K562 (cell line): ENCODE measurements around the gene FGF14. TPM values are rescaled to one million over a fixed set of nuclear protein-coding genes. Genes with fewer than 3 reads are reported as not detected.

Source experiments
- ATAC-seq: fragments of 200-7000 bp; cut with Tn5 transposase; 3 replicates; pipeline ENCODE4 v1.9.1; 2020; ENCODE audit warnings: moderate library complexity
- BruUV-seq: library from RNA; stranded (reverse); fragments of 400-500 nt; replicated peaks from 2 replicates; lab custom pipeline; 2021; lab: Mats Ljungman, UMichigan
- CTCF ChIA-PET: fragments of 300-600 bp; formaldehyde crosslinking; extraction: SDS; loops from one replicate; lab custom pipeline; 2021; ENCODE audit warnings: low intra/inter-chr PET ratio; lab: Yijun Ruan, JAX
- POLR2A ChIA-PET: fragments of 300-600, 350-650 bp; sonication (Branson Sonifier 250); formaldehyde crosslinking; extraction: SDS; loops from one replicate; lab custom pipeline; 2021; ENCODE audit warnings: antibody characterized with exemption, inconsistent platforms; lab: Yijun Ruan, JAX
- DNase-seq, 4 experiments: peaks; one replicate each; pipeline versions ENCODE4 v3.0.0 to v3.0.0-alpha.2; 2011 to 2018; ENCODE audit warnings: low spot score in 3 of 4, mixed read lengths in 3 of 4; ENCODE audit errors: extremely low read depth in 1 of 4
- FAIRE-seq: peaks from 2 replicates; lab custom pipeline; 2011; peaks lifted over from hg19 to GRCh38; lab: Jason Lieb, UNC
- H2AFZ ChIP-seq: 2 replicates; pipeline ENCODE4 v1.6.0; 2011; ENCODE audit warnings: low read depth, low read length, control low read depth, inconsistent platforms
- H3K27ac ChIP-seq: fragments of 200-600 bp; 3 replicates; pipeline ENCODE4 v1.8.0; 2011; ENCODE audit warnings: low read depth, mild to moderate bottlenecking, control low read depth, inconsistent platforms, low read length, moderate library complexity, mixed read lengths; ENCODE audit errors: extremely low read depth
- H3K27me3 ChIP-seq, 2 experiments: fragments of 300-600 bp in 1 of 2; 2 replicates in 1 of 2; 3 replicates in 1 of 2; pipeline versions ENCODE4 v1.6.0 to v1.8.0; 2011; ENCODE audit warnings: inconsistent platforms in 2 of 2, low read length in 2 of 2, mild to moderate bottlenecking in 1 of 2, mixed read lengths in 1 of 2, moderate library complexity in 1 of 2; ENCODE audit not compliant: control insufficient read depth in 2 of 2, insufficient read depth in 2 of 2
- H3K36me3 ChIP-seq: fragments of 300-600 bp; 3 replicates; pipeline ENCODE4 v1.8.0; 2011; ENCODE audit warnings: mild to moderate bottlenecking, low read length, inconsistent platforms; ENCODE audit not compliant: control insufficient read depth, insufficient read depth
- H3K4me1 ChIP-seq, 2 experiments: fragments of 200-600 bp in 1 of 2; replicated peaks in 1 of 2; 2 replicates in 1 of 2; 3 replicates in 1 of 2; pipeline versions ENCODE4 v1.5.1 to v1.8.0; 2011; ENCODE audit warnings: inconsistent platforms in 2 of 2, low read length in 2 of 2, mild to moderate bottlenecking in 1 of 2, mixed read lengths in 1 of 2, moderate library complexity in 1 of 2; ENCODE audit not compliant: control insufficient read depth in 2 of 2, insufficient read depth in 2 of 2
- H3K4me2 ChIP-seq: 2 replicates; pipeline ENCODE4 v1.6.1; 2011; ENCODE audit warnings: low read length, control low read depth, inconsistent platforms, mixed read lengths; ENCODE audit not compliant: insufficient read depth
- H3K4me3 ChIP-seq: fragments of 200-600 bp; sonication (generic), shearing (Covaris generic); 2 replicates; pipeline ENCODE4 v1.5.1; 2016; ENCODE audit warnings: control low read depth, inconsistent platforms
- H3K79me2 ChIP-seq: fragments of 200-600 bp; 3 replicates; pipeline ENCODE4 v1.8.0; 2011; ENCODE audit warnings: low read length, inconsistent platforms; ENCODE audit not compliant: control insufficient read depth, insufficient read depth
- H3K9ac ChIP-seq, 2 experiments: 2 replicates each; pipeline versions ENCODE4 v1.6.0 to v1.6.1; 2011; ENCODE audit warnings: low read depth in 2 of 2, low read length in 2 of 2, control low read depth in 1 of 2, inconsistent platforms in 1 of 2, mild to moderate bottlenecking in 1 of 2, mixed read lengths in 1 of 2; ENCODE audit not compliant: insufficient read depth in 1 of 2
- H3K9me1 ChIP-seq: one replicate; pipeline ENCODE4 v1.6.0; 2011; ENCODE audit warnings: inconsistent platforms, mild to moderate bottlenecking, low read length, moderate library complexity; ENCODE audit not compliant: control insufficient read depth, insufficient read depth
- H3K9me3 ChIP-seq: replicated peaks from 2 replicates; pipeline ENCODE4 v1.5.1; 2011; ENCODE audit warnings: low read depth, low read length, inconsistent platforms; ENCODE audit not compliant: control insufficient read depth, insufficient read depth
- H4K20me1 ChIP-seq: replicated peaks from 2 replicates; pipeline ENCODE4 v1.6.1; 2011; ENCODE audit warnings: low read length, inconsistent platforms, mixed read lengths; ENCODE audit not compliant: control insufficient read depth, insufficient read depth
- FOXJ3 ChIP-seq: sonication (generic); formaldehyde crosslinking; IDR thresholded peaks from 2 replicates; pipeline ENCODE4 v1.4.0; 2020; ENCODE audit warnings: mild to moderate bottlenecking, missing genetic modification reagents
- GABPA ChIP-seq: fragments of 200-800 bp; sonication (Bioruptor generic); conservative IDR thresholded peaks from 2 replicates; pipeline ENCODE4 v1.6.1; 2016; ENCODE audit warnings: low read depth, missing genetic modification characterization, missing compliant biosample characterization
- GABPB1 ChIP-seq: sonication (generic); formaldehyde crosslinking; IDR thresholded peaks from 2 replicates; pipeline ENCODE4 v1.8.0; 2022; ENCODE audit warnings: mild to moderate bottlenecking, missing genetic modification reagents
- HNRNPK ChIP-seq: fragments of 200-400 bp; formaldehyde crosslinking; IDR thresholded peaks from one replicate; pipeline ENCODE4 v1.6.1; 2018; ENCODE audit warnings: mild to moderate bottlenecking, low read depth, low read length; ENCODE audit not compliant: poor library complexity, severe bottlenecking
- MCM7 ChIP-seq, 2 experiments: fragments of 450-650 bp; IDR thresholded peaks; 2 replicates each; pipeline ENCODE4 v1.6.1; 2016 to 2018
- POLR3A ChIP-seq: IDR thresholded peaks from 2 replicates; pipeline ENCODE4 v1.6.1; 2011; ENCODE audit warnings: borderline replicate concordance, mild to moderate bottlenecking, moderate library complexity; ENCODE audit not compliant: insufficient read length, insufficient read depth; ENCODE audit errors: extremely low read depth
- RBM39 ChIP-seq: fragments of 200-400 bp; formaldehyde crosslinking; optimal IDR thresholded peaks from 2 replicates; pipeline ENCODE3; 2018; ENCODE audit warnings: low read depth, low read length
- SP1 ChIP-seq: sonication (generic); formaldehyde crosslinking; IDR thresholded peaks from 2 replicates; pipeline ENCODE4 v1.8.1; 2022; ENCODE audit warnings: mild to moderate bottlenecking, missing genetic modification reagents
- ZC3H8 ChIP-seq: fragments of 450-650 bp; IDR thresholded peaks from 2 replicates; pipeline ENCODE4 v1.6.1; 2017
- ZFP1 ChIP-seq: fragments of 450-650 bp; formaldehyde crosslinking; IDR thresholded peaks from 2 replicates; pipeline ENCODE4 v1.4.0; 2020; ENCODE audit warnings: mild to moderate bottlenecking, mixed read lengths
- ZNF444 ChIP-seq: fragments of 250-450 bp; sonication (Bioruptor Pico); IDR thresholded peaks from 2 replicates; pipeline ENCODE4 v1.4.0; 2020; ENCODE audit warnings: mild to moderate bottlenecking, moderate library complexity
- WGBS: fragments of 100-300 bp; shearing (Covaris generic); methylation state at CpG from one replicate; pipeline ENCODE4 v1.1.6; 2016; ENCODE audit warnings: low coverage, mixed read lengths; ENCODE audit not compliant: insufficient coverage; ENCODE audit errors: missing lambda C conversion rate; 5-methylcytosine and 5-hydroxymethylcytosine counted together
- in situ Hi-C: fragments of 300-500 bp; cut with MboI; formaldehyde crosslinking; loops from 4 replicates; pipeline ENCODE4 v1.15.0; 2018; ENCODE audit warnings: inconsistent platforms, mixed read lengths
- intact Hi-C: fragments of 100-400 bp; cut with micrococcal nuclease; formaldehyde crosslinking; loops from 2 replicates; pipeline ENCODE4 v1.14.2; 2022
- polyA plus RNA-seq, 8 experiments: library from polyadenylated mRNA; depleted of rRNA in 4 of 8; stranded (reverse) in 5 of 8; unstranded in 3 of 8; fragments of >200 nt; fragmentation: Nextera tagmentation in 2 of 8; fragmentation: Illumina TruSeq in 1 of 8; extraction: Ambion mirVana in 2 of 8; extraction: Trizol in 1 of 8; gene quantifications; 2 replicates each; pipeline versions ENCODE4 v1.2.1 to v1.2.3, GENCODE V29; 2011 to 2014; ENCODE audit warnings: inconsistent platforms in 1 of 8, missing spikeins in 1 of 8
- total RNA-seq, 7 experiments: library from RNA; depleted of rRNA in 6 of 7; stranded (reverse); fragments of >200 nt in 6 of 7; fragmentation: Illumina TruSeq in 2 of 7; extraction: Trizol in 2 of 7; gene quantifications; 2 replicates each; pipeline versions ENCODE4 v1.2.1 to v1.2.3, GENCODE V29; 2011 to 2021; ENCODE audit warnings: low replicate concordance in 1 of 7
- TF ChIP-seq, protein P1 (sequence below): IDR thresholded peaks from 3 replicates; pipeline ENCODE4 v1.6.1; 2011; ENCODE audit warnings: borderline replicate concordance, mild to moderate bottlenecking; ENCODE audit not compliant: insufficient read length, insufficient read depth
- TF ChIP-seq, protein P2 (sequence below), 2 experiments: fragments of 150-350 bp in 1 of 2; IDR thresholded peaks; 2 replicates each; pipeline ENCODE4 v1.6.1; 2012 to 2016; ENCODE audit warnings: low read depth in 2 of 2, low read length in 2 of 2, mild to moderate bottlenecking in 1 of 2, moderate library complexity in 1 of 2
- TF ChIP-seq, protein P3 (sequence below): fragments of 250-450 bp; sonication (Bioruptor Pico); IDR thresholded peaks from 2 replicates; pipeline ENCODE4 v1.8.0; 2022; ENCODE audit warnings: inconsistent platforms

FGF14 gene
- total and polyA plus RNA-seq, 9 of the 15 experiments (the other 6 are each of a cell fraction or from before 2014, with no cell fraction given) = not detected

DNA sequence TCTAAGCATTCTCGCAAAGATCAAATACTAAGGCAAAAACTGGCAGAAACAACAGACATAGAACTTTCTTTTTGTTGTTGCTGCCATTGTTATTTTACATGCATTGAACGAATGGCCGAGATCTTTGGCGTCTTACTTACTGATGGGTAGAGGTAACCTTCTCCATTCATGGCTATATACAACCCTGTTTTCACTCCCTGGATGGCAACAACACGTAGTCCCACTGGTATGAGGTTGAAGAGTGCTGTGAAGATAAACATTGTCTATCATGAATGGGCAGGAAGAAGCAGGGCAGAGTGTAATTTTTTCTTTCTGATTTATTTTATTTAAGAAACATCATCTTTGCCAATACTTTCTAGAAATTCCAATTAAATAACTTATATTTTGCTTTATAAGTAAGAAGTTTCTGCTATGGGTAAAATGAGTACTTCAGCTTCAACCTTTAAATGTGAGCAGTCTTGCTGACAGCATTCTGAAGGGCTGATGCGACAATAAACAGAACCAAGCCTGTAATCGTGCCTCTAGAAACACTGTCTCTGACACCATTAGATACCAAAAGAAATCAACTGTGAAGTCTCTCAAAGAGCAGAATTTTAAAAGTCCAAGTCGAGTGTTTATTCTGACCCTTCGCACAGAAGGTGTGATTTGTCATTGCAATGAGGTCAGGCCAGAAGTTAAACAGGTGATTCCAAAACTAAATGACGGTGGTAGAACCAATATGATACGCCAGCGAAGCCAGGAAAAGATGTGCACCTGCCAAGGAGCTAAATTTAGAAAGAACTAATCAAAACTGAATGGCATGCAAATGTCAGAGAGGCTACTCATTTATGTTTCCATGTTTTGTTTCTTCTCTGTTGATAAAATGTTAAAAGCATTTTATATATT is 533.0 kb downstream of the FGF14 start:
- H3K79me2 ChIP-seq = no peaks in the 10 kb centered on the region
- H3K9me3 ChIP-seq = no peaks in the 10 kb centered on the region
- POLR2A ChIA-PET = no interaction called here
- H4K20me1 ChIP-seq = no peaks in the 10 kb centered on the region
- no TSS peak for BruUV-seq
- WGBS = 0% methylated on average over 12 of the region's 12 CpGs
- H3K27ac ChIP-seq = no peak overlapping the region
- no peak overlapping the region for H3K4me2 ChIP-seq
- no peak for ATAC-seq
- H2AFZ ChIP-seq = no peak overlapping the region
- in situ Hi-C loops = no loop called here
- no peak for DNase-seq
- H3K4me1 ChIP-seq = no peaks in the 10 kb centered on the region
- intact Hi-C loops = no loop called here
- no peak for FAIRE-seq
- no peaks in the 10 kb centered on the region for H3K9me1 ChIP-seq
- CTCF ChIA-PET = no interaction called here
- no peaks in the 10 kb centered on the region for H3K36me3 ChIP-seq
- H3K27me3 ChIP-seq = no peaks in the 10 kb centered on the region
- no peak overlapping the region for H3K4me3 ChIP-seq
- H3K9ac ChIP-seq = no peak overlapping the region
- no peak for TF ChIP-seq ZC3H8
- TF ChIP-seq ZNF444 (CRISPR knock-in tag) = no peak
- no peak for TF ChIP-seq GABPB1
- TF ChIP-seq GABPA = no peak
- TF ChIP-seq RBM39 = no peak
- TF ChIP-seq, protein P1, sequence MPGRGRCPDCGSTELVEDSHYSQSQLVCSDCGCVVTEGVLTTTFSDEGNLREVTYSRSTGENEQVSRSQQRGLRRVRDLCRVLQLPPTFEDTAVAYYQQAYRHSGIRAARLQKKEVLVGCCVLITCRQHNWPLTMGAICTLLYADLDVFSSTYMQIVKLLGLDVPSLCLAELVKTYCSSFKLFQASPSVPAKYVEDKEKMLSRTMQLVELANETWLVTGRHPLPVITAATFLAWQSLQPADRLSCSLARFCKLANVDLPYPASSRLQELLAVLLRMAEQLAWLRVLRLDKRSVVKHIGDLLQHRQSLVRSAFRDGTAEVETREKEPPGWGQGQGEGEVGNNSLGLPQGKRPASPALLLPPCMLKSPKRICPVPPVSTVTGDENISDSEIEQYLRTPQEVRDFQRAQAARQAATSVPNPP = no peak
- no peak for TF ChIP-seq SP1 (CRISPR knock-in tag)
- TF ChIP-seq FOXJ3 (CRISPR knock-in tag) = no peak
- TF ChIP-seq, protein P2, sequence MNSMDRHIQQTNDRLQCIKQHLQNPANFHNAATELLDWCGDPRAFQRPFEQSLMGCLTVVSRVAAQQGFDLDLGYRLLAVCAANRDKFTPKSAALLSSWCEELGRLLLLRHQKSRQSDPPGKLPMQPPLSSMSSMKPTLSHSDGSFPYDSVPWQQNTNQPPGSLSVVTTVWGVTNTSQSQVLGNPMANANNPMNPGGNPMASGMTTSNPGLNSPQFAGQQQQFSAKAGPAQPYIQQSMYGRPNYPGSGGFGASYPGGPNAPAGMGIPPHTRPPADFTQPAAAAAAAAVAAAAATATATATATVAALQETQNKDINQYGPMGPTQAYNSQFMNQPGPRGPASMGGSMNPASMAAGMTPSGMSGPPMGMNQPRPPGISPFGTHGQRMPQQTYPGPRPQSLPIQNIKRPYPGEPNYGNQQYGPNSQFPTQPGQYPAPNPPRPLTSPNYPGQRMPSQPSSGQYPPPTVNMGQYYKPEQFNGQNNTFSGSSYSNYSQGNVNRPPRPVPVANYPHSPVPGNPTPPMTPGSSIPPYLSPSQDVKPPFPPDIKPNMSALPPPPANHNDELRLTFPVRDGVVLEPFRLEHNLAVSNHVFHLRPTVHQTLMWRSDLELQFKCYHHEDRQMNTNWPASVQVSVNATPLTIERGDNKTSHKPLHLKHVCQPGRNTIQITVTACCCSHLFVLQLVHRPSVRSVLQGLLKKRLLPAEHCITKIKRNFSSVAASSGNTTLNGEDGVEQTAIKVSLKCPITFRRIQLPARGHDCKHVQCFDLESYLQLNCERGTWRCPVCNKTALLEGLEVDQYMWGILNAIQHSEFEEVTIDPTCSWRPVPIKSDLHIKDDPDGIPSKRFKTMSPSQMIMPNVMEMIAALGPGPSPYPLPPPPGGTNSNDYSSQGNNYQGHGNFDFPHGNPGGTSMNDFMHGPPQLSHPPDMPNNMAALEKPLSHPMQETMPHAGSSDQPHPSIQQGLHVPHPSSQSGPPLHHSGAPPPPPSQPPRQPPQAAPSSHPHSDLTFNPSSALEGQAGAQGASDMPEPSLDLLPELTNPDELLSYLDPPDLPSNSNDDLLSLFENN (IDR thresholded peaks at IDR 0.05; ENCODE audit: low read depth in 2 of 2, low read length in 2 of 2) = no peak
- no peak for TF ChIP-seq ZFP1 (CRISPR knock-in tag)
- no peak for TF ChIP-seq HNRNPK
- TF ChIP-seq POLR3A = no peak
- TF ChIP-seq, protein P3, sequence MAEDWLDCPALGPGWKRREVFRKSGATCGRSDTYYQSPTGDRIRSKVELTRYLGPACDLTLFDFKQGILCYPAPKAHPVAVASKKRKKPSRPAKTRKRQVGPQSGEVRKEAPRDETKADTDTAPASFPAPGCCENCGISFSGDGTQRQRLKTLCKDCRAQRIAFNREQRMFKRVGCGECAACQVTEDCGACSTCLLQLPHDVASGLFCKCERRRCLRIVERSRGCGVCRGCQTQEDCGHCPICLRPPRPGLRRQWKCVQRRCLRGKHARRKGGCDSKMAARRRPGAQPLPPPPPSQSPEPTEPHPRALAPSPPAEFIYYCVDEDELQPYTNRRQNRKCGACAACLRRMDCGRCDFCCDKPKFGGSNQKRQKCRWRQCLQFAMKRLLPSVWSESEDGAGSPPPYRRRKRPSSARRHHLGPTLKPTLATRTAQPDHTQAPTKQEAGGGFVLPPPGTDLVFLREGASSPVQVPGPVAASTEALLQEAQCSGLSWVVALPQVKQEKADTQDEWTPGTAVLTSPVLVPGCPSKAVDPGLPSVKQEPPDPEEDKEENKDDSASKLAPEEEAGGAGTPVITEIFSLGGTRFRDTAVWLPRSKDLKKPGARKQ = no peak
- no peak for TF ChIP-seq MCM7 (IDR thresholded peaks at IDR 0.05)
